ENCODE data around the gene RALGDS.

RALGDS gene

DNA sequence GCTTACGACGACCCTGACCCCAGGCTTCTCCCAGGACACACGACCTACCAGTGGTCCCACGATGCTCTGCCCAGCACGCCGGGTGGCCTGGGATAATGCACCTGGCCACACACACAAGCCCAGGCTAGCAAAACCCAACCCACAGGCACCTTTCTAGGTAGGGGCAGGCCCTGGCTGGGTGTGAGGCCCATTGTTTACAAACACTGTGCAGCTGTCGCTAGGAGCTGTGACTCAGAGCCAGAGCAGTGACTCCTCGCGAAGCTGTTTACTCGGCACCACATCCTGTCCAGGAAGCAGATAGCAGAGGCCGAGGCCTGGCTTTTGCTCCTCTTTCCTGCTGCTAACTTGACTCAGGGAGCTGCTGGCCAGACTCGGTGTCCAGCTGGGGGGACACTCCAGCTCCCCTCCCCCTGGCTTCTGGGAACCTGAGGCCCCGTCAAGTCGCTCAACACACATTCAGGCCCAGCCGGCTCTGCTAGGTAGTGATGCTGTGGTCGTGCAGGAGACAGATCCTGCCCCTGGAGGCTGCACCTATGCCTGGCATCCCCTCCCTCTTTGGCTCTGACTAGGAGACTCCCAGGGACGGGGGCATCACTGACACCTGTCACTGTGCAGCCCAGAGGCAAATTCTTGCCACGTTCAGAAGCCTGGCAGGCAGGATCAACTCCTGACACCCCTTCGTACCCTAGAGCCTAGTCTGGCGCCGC is 12.8 kb upstream of the RALGDS start:
- peak; percentile 90 for DNase-seq

DNA sequence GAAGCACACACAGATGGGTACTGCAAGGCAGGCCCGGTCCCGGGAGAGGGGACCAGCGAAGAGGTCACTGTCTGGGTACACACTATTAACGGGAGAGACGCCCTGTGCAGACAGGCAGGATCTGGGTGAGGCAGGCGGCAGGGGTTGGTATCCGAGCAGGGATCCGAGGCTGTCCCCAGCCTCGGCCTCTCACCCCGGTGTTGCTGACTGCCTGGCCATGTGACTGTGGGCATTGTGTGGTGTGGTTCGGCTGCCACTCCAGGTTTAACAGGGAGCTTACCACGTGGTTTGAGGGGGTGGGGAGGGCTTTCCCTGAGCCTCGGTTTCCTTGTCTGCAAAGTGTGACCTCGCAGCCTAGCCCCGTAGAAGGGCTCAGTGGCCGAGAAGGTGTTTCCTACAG is 11.1 kb upstream of the RALGDS start:
- DNase-seq: no peak

DNA sequence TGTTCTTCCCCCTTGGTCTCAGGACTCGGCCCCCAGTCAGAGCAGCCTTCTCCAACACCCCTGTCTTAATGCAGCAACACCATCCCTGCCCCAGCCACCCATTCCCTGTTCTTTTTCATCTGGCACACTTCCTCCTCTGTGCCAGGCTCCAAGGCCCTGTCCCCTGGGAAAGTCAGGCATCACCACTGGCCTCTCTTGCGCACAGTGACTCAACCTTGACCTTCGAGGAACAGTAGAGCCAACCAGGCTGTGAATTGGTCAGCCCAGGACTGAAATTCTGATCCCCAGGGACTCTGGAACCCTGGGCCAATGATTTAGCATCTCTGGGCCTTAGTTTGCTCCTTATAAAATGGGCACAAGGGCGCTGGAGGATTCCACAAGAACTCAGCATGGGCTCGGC is 10.5 kb upstream of the RALGDS start:
- DNase-seq: no peak

DNA sequence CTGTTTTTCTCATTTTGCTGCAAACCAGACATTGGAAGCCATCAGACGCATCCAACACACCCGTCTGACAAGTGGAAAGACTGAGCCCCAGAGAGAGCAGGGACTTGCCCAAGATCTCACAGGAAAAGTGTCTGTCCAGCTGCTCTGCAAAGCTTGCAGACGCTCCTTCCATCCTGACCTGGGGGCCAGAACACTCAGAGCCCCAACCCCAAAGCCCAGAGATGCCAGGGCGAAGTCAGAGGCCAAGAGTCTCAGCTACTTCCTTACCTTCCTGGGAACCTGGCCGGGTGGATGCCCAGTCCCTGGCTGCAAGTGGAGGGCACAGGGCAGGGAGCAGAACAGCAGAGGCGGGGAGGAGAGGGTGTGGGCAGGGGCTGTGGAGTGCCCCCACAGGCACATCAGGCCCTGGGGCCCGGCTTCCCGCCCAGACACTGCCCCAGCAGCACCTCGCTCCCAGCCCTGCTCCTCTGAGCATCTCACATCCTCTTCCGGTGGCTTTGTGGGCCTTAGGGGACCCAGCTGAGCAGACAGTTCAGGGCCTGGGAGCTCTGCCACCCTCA is 9.7 kb upstream of the RALGDS start:
- DNase-seq: peak; percentile 51

DNA sequence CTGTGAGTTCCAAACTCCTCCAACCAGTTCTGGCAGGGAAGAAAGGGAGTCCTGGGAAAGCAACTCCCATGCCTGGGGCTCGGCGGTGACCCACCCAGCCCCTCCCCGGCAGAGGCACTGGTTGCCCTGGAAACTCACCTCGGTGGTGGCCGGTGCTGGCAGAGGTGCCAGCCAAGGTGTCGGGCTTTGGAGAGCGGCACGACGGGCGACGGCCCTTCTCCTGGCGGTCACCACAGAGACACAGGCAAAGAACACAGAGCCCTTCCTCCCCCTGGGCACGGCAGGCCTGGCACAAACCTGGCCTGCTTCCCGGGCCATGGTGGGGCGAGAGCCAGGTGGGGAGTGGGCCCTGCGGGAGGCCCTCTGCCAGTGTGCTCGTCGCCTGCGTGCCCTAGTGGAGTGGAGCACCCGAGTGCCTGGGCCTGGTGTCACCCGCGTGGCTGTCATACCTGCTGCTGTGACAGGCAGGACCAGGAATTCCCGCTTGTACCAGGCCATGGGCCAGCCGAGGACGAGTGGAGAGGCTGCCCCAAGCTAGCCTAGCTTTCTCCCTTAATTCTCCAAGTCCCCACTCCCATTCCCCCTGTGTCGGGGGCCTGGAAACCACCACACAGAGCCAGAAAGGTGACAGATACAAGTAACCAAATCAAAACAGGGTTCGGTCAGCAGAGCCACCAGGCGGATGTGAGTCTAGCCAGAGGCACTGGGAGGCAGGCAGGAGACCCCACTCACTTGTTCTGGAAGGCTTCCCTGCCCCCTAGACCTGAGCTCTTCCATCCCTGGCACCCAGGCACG is 8.2 kb upstream of the RALGDS start:
- no peak for DNase-seq

DNA sequence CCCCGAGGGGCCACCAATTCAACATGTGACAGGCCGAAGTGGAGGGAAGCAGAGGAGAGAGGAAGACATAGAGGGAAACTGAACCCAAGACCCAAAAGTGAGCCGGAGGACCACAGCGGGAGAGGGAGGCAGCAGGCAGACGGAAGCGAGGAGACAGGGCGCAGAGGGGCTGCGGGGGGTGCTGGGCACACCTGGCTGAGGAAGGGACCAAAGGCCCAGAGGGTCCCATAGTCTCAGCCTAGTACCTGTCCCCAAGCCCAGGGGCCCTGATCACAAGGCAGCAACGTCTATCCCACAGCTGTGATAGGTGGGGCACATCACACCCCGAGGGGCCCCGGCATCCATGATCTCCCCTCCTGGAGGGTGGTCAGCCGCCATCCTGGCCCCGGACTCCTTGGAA is 7.1 kb upstream of the RALGDS start:
- no peak for DNase-seq

DNA sequence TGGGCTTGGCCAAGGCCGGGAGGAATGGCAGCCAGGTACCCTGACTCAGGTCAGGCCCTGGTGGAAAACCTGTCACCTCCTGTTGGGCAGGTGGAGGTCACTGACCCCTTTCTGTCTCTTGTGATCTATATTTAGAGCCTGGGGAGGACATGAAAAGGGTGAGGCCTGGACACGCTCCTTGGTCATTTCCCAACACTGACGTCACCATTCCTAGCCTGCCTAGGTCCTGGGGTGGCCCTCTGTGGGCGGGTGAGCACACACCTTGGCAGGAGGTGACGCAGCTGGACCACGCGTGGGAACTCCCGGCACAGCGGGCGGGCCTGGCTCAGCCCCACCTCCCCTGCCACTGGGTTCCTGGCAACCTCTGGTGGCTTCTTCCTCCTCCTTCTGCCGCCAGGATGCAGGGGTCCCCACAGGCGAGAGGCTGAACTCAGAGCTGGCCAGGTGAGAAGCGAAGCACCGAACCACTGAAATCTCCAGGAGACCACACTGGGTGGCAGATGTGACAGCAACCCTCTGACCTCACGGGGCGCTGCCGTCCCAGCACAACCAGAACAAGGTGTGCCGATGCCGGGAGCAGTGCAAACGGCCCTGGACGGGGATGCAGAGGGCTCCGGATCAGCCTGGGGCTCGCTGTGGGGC is 6.4 kb upstream of the RALGDS start:
- DNase-seq: peak; percentile 69

DNA sequence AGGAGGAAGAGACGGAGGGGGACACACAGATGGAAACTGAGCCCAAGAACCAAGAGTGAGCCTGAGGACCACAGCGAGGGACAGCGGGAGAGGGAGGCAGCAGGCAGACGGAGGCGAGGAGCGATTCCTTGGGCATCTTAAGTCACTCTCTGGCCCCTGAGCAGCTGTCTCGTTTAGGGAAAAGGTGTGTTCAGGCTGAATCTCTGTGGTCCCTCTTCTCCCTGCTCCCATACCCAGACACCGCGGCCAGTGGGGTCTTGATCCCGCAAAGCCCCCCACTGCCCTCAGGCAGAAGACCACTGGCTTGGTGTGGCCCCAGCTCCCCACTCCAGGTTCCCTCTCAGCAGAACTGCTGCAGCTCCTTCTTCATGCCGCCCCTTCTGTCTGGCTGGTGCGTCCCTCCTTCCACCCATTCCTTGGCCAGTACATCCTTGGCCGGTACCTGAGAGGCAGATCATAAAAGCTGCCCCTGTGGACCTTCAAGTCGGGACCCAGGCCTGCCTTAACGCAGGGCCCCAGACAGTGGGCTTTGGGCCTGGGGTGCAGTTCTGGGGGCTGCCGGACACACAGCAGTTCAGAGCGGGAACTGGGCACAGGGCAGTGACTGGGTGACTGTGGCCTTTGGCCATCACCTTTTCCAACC is 5.8 kb upstream of the RALGDS start:
- no peak for DNase-seq

DNA sequence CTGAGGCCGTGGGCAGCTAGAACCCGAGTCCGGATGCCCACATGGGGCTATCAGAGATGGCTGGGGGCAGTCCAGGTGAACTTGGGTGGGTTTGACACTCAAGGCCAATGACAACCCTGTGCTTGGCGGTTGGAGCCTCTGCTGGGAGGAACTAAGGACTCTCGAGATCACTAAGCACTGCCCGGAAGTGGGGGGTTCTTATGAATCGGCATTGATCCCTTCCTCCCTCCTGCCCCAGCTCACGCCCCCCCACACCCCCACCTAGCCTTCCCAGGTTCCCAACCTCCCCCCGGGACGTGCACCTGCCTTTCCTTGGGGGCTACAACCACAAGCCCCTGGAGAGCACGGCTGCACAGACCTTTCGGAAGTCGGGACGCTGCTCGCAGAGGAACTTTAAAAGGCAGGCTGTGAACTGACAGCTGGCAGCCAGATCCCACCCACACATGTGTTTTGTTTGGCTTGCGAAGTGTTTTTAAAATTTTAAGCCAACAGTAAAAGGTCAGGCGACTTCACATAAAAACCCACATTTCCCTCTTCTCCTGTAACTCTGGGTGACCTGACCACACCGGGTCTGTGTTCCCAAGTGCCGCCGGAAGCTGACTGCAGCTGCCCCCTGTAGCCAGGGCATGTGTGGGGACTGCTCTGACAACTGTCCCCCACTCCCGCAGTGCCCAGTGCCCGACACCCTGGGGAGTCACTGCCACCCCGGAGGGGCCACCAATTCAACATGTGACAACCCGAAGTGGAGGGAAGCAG is 5.1 kb upstream of the RALGDS start:
- DNase-seq: no peak

DNA sequence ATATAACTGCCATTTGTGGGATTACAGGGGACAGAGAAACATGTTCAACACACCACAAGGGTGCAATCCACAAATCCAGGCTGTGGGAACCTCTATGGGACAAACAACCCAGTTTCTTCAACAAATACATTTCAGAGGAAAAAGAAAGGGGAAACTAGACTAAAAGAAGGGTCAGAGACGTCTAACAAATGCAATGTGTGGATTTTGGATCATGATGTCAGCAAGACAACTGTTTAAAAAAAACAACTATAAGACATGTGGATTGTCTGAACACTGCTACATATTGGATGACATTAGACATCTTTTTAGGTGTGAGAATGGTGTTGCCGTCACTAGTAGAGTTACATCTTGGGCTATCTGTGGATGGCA is 3.9 kb upstream of the RALGDS start:
- no peak for DNase-seq

DNA sequence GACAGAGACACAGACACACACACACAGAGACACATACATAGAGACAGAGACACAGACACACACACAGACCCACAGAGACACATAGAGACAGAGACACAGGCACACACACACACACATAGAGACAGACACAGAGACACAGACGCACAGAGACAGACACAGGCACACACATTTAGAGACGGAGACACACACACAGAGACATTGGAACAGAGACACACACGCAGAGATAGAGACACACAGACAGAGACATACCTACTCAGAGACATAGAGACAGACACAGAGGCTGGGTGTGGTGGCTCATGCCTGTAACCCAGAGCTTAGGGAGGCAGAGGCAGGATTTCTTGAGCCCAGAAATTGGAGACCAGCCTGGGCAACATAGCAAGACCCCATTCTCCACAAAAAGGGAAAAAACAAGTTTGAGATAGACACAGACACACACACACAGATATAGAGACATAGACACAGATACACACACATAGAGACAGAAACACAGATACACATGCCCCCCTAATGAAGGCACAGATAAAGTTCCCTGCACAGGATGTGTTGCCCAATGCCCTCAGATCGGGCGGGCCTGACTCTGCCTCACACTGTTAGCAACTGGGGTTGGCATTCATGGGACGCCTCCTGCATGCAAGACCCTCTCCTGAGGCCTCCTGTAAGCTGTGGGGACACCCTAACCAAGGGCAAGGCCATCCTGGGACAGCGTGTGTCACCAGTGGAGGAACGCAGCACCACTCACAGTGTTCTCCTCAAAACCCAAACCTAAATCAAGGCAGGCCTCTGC is 3.3 kb upstream of the RALGDS start:
- no peak for DNase-seq

DNA sequence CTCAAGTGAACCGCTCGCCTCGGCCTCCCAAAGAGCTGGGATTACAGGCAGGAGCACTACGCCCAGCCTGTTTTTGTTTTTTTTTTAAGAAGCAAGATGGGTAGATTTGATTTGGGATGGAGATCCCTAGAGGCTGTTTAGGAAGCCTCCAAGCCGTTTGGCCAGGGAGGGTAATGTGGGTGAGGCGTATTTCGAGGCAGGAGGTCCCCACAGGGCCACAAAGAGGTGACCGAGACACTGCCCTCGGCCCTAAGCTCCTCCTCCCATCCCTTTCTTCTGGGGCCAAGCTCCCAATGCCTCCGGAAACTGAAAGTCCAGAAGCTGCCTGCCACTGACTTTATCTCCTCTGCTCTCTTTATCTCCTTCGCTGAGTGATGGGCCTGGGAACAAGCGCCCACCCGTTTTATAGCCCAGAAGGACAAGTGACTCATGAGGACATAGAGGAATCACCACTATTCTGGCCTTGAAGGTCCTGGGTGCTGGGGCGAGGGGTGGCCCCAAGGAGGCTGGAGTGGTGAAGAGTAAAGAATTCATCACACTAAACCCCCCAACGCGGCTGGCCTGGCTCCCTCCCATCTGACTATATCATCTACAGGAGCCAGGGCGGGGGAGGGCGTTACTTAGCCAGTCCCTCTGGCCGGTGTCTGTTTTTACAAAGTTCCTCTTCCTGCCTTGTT is 2.0 kb upstream of the RALGDS start:
- DNase-seq: no peak

DNA sequence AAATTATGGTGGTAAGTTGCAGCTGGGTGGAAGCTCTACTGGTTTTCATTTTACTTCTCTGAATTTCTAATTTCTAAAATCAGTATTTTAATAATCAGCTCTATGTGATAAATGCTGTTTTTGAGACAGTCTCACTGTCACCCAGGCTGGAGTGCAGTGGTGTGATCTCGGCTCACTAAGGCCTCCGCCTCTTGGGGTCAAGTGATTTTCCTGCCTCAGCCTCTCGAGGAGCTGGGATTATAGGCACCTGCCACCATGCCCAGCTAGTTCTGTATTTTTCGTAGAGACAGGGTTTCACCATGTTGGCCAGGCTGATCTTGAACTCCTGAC is 1.5 kb upstream of the RALGDS start:
- DNase-seq: no peak

DNA sequence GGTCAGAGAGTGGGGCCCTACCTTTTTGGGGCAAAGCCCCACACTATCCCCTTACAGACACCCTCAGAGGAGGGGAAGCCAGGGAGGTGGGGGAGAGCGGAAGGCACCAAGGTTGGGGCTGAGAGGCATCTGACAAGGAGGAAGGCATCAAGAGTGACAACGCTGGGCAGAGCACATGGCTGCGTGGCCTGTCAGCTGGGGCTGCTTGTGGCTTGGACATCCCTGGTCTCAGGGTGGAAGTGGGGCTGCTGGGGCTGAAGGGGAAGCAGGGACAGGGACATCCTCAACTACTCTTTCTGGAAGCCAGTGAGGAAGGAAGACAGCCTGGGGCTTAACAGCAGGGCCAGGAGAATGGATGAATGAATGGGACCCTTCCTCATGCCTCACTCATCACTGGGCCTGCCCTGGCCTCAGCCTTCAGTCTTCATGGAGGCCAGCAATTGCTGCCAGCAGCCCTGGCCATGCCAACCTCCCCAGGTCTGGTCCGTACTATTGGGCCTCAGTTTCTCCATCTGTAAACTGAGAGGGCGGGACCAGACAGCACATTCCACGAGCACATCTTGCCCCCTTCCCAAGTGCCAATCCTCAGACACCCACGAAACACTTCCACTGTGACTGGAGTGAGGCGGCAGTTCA is 993 bp upstream of the RALGDS start:
- no peak for DNase-seq

DNA sequence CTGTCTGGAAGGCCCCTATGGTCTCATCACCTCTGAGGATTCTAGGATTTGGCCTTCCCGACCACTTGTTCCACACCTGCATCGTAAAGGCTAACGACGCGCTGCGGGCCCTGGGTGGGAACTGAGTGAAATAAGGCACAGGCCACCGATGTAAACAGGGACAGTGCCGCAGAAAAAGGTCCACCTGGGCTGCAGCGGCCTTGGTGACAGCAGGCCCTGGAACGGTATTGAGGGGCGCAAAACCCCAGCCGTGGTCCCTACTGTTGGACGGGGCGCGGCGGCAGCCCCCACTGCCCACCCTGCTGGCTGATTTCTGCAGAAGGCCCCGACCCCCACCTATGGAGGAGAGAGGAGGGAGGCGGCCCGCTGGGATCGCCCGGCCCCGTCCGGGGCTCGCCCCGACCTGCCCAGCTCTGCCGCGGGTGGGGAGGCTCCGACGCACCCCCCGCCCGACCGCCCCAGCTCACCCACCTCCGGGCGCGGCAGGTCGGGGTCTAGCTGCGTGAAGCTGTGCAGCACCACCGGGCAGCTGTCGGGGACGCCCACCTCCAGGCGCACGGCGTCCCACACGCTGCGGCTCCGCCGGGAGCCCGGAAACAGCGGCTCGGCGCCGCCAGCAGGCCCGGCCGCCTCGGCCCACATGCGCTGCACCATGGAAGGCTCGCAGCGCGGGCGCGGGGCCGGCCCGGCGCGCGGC is 391 bp downstream of the RALGDS start:
- DNase-seq: no peak

DNA sequence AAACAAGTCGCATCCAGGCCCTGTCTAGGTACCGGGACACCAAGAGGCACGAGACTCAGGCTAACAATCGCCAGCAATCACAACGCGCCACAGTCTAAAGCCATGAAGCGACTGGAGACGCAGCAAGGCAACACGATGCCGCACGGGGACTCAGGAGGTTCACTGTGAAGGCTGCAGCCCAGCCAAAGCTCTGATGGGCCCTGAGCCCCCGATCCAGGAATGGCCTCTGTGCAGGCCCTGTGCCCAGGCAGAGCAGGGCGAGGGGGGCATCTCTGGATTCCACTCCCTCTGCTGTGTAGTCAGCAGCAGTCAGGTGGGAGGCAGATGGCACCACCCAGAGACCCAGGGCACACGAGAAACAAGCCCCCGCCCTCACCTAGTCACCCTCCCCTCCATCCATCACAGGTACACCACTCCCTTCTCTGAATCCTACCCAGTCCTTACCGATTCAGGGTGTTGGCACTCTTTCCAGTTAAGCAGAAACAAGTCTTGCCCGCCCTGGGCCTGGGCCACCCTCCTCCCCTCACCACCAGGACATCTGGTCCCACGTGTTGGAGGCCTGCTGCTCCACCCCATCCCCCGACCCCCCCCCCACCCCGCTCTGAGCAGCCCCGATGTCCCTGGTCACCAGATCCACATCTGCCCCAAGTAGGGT is 1.1 kb downstream of the RALGDS start:
- no peak for DNase-seq

DNA sequence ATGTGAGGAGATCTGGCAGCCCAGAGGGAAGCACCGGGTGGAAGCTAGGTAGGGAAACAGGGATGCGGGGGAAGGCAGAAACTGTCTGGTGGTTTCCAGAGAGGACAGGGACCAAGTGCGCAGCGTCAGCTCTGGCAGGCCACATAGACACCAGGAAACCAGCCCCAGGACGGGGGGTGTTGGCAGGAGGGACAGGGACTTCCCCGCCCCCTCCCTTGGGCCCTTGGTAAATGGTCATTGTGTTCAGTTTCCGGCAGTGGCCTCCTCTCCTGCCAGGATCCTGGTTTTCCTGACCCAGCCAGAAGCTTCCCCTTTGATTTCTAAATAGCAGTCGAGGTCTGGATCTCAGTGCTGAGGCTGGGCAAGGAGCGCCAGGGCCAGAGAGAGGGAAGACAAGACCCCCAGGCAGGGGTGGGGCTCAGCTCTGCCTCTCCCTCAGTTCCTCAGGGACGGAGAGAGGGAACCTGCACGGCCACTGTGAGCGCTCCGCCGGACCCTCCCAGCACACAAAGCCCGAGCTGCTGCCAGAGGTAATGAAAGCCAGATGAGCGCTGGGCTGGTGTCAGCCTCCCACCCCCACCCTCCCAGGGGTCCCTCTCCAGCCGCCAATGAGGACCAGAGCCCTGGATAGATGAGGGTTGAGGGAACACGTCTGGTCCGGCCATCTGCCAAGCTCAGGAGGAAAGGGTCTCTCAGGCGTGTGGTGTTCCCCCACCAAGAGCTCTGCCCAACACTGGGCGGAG is 1.8 kb downstream of the RALGDS start:
- no peak for DNase-seq

DNA sequence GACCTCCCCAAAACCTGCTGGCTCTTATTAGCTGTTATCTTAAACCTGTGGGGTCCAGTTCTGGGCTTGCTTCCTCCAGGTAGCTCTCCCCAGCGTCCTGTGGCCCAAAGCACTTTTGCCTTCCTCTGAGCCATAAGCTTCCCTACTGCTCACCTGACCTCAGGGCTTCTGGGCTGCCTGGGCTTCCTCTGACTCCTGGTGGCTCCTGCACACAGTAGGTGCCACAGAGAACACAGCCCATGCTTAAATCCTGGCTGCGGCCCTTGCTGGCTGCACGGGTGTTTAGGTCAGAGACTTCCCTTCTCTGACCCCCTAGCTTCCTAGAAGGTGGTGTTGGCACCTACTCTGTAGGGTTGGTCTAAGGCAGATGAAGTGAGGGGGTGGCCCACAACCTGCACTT is 2.5 kb downstream of the RALGDS start:
- DNase-seq: no peak

DNA sequence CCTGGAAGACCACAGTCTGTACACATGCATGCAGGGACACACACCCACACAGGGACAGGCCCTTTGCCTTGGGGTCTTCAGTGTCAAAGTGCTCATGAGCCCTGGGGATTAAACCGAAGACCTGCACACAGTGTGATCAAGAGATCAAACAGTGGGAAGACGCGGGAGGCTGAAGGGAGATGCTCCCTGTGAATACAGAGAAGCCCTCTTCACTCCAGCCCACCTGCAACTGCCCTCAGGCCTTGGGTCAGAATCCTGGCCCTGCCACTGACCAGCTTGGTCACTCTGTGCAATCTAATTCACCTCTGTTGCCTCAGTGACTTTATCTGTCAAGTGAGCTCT is 2.9 kb downstream of the RALGDS start:
- DNase-seq: no peak

All from stimulated activated naive CD4-positive, alpha-beta T cell treated with Interleukin-2 at 50 U/mL for 16 hours (primary cell).